Liver (tissue), 9 donors: ENCODE results near the gene CNIH1. TPM values are rescaled to one million over a fixed set of nuclear protein-coding genes. Genes with fewer than 3 reads are reported as not detected.

Source experiments
- DNase-seq: peaks from one replicate; pipeline ENCODE4 v3.0.0-alpha.2; 2017; ENCODE audit warnings: low spot score
- H3K27ac ChIP-seq, 2 donors: one replicate each; pipeline ENCODE4 v1.7.0; 2013; ENCODE audit warnings: inconsistent platforms in 2 of 2, low read length in 2 of 2, control low read depth in 1 of 2, low read depth in 1 of 2, mild to moderate bottlenecking in 1 of 2
- H3K27me3 ChIP-seq, 4 donors: one replicate each; pipeline versions ENCODE4 v1.6.1 to v1.7.0; 2013; ENCODE audit warnings: low read length in 3 of 4, inconsistent platforms in 1 of 4, mild to moderate bottlenecking in 1 of 4, moderate library complexity in 1 of 4; ENCODE audit not compliant: control insufficient read depth in 4 of 4, insufficient read depth in 4 of 4
- H3K36me3 ChIP-seq, 4 donors: one replicate each; pipeline versions ENCODE4 v1.6.1 to v1.7.0; 2013; ENCODE audit warnings: low read length in 3 of 4, mild to moderate bottlenecking in 3 of 4, low read depth in 1 of 4, moderate library complexity in 1 of 4; ENCODE audit not compliant: control insufficient read depth in 4 of 4, insufficient read depth in 3 of 4
- H3K4me1 ChIP-seq, 4 donors: one replicate each; pipeline versions ENCODE4 v1.6.1 to v1.7.0; 2013; ENCODE audit warnings: low read length in 3 of 4, mild to moderate bottlenecking in 3 of 4, moderate library complexity in 1 of 4; ENCODE audit not compliant: control insufficient read depth in 4 of 4, insufficient read depth in 4 of 4
- H3K4me3 ChIP-seq, 3 donors: one replicate each; pipeline versions ENCODE4 v1.6.1 to v1.7.0; 2013; ENCODE audit warnings: low read length in 3 of 3, control low read depth in 1 of 3, low read depth in 1 of 3, mild to moderate bottlenecking in 1 of 3
- H3K9ac ChIP-seq, 2 donors: one replicate each; pipeline ENCODE4 v1.7.0; 2013; ENCODE audit warnings: low read length in 2 of 2, mild to moderate bottlenecking in 2 of 2, moderate library complexity in 2 of 2, control low read depth in 1 of 2, low read depth in 1 of 2
- H3K9me3 ChIP-seq, 4 donors: one replicate each; pipeline versions ENCODE4 v1.6.1 to v1.7.0; 2013; ENCODE audit warnings: low read length in 3 of 4; ENCODE audit not compliant: control insufficient read depth in 4 of 4
- EGR1 ChIP-seq, 2 donors: IDR thresholded peaks; 2 replicates each; pipeline ENCODE4 v1.6.1; 2016 to 2018; ENCODE audit warnings: antibody characterized with exemption in 2 of 2, low read depth in 2 of 2
- FOXA1 ChIP-seq: IDR thresholded peaks from 2 replicates; pipeline ENCODE4 v1.6.1; 2016; ENCODE audit warnings: antibody characterized with exemption
- FOXA2 ChIP-seq: IDR thresholded peaks from 2 replicates; pipeline ENCODE4 v1.6.1; 2016; ENCODE audit warnings: antibody characterized with exemption
- GABPA ChIP-seq, 2 donors: IDR thresholded peaks in 1 of 2; conservative IDR thresholded peaks in 1 of 2; 2 replicates each; pipeline ENCODE4 v1.6.1; 2016; ENCODE audit warnings: antibody characterized with exemption in 2 of 2, mild to moderate bottlenecking in 1 of 2, moderate library complexity in 1 of 2
- HNF4A ChIP-seq, 2 donors: conservative IDR thresholded peaks; 2 replicates each; pipeline ENCODE4 v1.6.1; 2016; ENCODE audit warnings: antibody characterized with exemption in 2 of 2, mild to moderate bottlenecking in 2 of 2
- HNF4G ChIP-seq: IDR thresholded peaks from 2 replicates; pipeline ENCODE4 v1.6.1; 2016; ENCODE audit warnings: antibody characterized with exemption
- JUND ChIP-seq, 2 donors: IDR thresholded peaks; 2 replicates each; pipeline ENCODE4 v1.6.1; 2016; ENCODE audit warnings: antibody characterized with exemption in 2 of 2
- NR2F2 ChIP-seq: IDR thresholded peaks from 2 replicates; pipeline ENCODE4 v1.6.1; 2016; ENCODE audit warnings: antibody characterized with exemption
- RAD21 ChIP-seq, 2 donors: IDR thresholded peaks; 2 replicates each; pipeline ENCODE4 v1.6.1; 2016; ENCODE audit warnings: antibody characterized with exemption in 2 of 2, mild to moderate bottlenecking in 2 of 2
- RXRA ChIP-seq, 2 donors: IDR thresholded peaks; 2 replicates each; pipeline ENCODE4 v1.6.1; 2017 to 2018; ENCODE audit warnings: antibody characterized with exemption in 2 of 2, mild to moderate bottlenecking in 1 of 2
- SP1 ChIP-seq: IDR thresholded peaks from 2 replicates; pipeline ENCODE4 v1.6.1; 2018; ENCODE audit warnings: antibody characterized with exemption, mild to moderate bottlenecking
- TAF1 ChIP-seq: conservative IDR thresholded peaks from 2 replicates; pipeline ENCODE4 v1.6.1; 2016; ENCODE audit warnings: antibody characterized with exemption, mild to moderate bottlenecking
- YY1 ChIP-seq: IDR thresholded peaks from 2 replicates; pipeline ENCODE4 v1.6.1; 2016; ENCODE audit warnings: antibody characterized with exemption, mild to moderate bottlenecking
- WGBS: extraction: QIAGEN DNeasy Blood & Tissue Kit; methylation state at CpG from one replicate; pipeline ENCODE4 v1.1.7; 2013; 5-methylcytosine and 5-hydroxymethylcytosine counted together
- polyA plus RNA-seq, 2 donors: library from polyadenylated mRNA; stranded (reverse) in 1 of 2; unstranded in 1 of 2; fragments of 200-250 nt in 1 of 2; fragments of >200 nt in 1 of 2; fragmentation: Nextera tagmentation in 1 of 2; extraction: Ambion mirVana in 1 of 2; gene quantifications; one replicate each; pipeline versions ENCODE4 v1.2.1 to v1.2.3, GENCODE V29; 2013 to 2015
- total RNA-seq, 2 donors: library from RNA; depleted of rRNA; stranded (reverse); fragments of >200 nt; gene quantifications; one replicate each; pipeline ENCODE4 v1.2.3, GENCODE V29; 2014
- TF ChIP-seq, protein P1 (sequence below): IDR thresholded peaks from 2 replicates; pipeline ENCODE4 v1.6.1; 2016; ENCODE audit warnings: antibody characterized with exemption
- TF ChIP-seq, protein P2 (sequence below): IDR thresholded peaks from 2 replicates; pipeline ENCODE4 v1.6.1; 2016; ENCODE audit warnings: antibody characterized with exemption, mild to moderate bottlenecking
- TF ChIP-seq, protein P3 (sequence below): IDR thresholded peaks from 2 replicates; pipeline ENCODE4 v1.6.1; 2016; ENCODE audit warnings: antibody characterized with exemption
- TF ChIP-seq, protein P4 (sequence below): IDR thresholded peaks from 2 replicates; pipeline ENCODE4 v1.6.1; 2016; ENCODE audit warnings: antibody characterized with exemption
- donor health status: healthy.
- donor health status: healthy.
- donor health status: healthy.
- donor health status: healthy.
- donor health status: healthy.

The CNIH1 gene
- total and polyA plus RNA-seq, 4 donors, result 33.9 to 193 (median 116) TPM

DNA sequence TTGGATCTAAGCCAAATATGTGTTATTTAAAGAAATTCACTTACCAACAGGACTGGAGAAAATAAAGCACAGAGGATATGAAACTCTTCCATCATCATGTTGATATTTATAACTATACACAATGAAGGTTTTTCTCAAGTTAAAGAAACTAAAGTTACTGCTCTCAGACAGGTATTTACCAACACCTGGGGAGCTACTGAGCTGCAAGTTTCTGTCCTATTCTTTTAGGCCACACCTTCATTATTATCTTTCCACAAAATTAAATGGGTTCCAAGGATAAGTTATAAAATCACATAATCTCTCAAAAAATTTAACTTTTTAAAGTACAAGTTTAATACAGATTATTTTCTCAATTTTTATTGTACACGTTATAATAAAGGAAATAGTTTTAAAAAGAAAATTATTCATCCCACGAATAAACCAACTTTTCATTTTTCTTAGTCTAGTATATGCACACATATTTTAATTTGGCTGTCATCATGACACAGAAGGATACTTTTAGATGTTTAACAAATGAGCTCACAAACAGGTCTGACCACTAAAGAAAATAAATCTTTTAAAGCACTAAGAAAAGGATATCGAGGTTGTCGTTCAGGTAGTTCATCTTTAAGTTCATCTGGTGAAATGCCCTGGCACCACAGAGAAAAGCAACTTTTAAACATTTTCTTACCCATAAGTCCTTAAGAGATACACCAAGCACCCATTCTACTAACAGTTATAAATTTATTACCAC, 39.8 kb upstream of the CNIH1 start:
- Histone ChIP-seq H3K4me1 (peaks cover 4 to 19% (median 13%) of the 10 kb centered on the region in 4 donors), H3K27ac (no peak overlapping the region), H3K27me3 (no peaks in the 10 kb centered on the region), H3K9me3 (no peaks in the 10 kb centered on the region), H3K36me3 (peaks cover 0 to 9% (median 3%) of the 10 kb centered on the region in 4 donors), H3K9ac (no peak overlapping the region), H3K4me3 (no peak overlapping the region)
- TF ChIP-seq JUND (IDR thresholded peaks at IDR 0.05), result no peak
- no peak for TF ChIP-seq RAD21 (IDR thresholded peaks at IDR 0.05)
- TF ChIP-seq HNF4G, result no peak
- no peak for TF ChIP-seq YY1
- TF ChIP-seq GABPA (IDR thresholded peaks at IDR 0.05 in 1 of 2, conservative IDR thresholded peaks at IDR 0.05 in 1 of 2), result no peak
- TF ChIP-seq FOXA1, result no peak
- no peak for TF ChIP-seq NR2F2
- TF ChIP-seq RXRA (IDR thresholded peaks at IDR 0.05), result no peak
- TF ChIP-seq FOXA2, result no peak
- no peak for TF ChIP-seq EGR1 (IDR thresholded peaks at IDR 0.05; ENCODE audit: low read depth in 2 of 2)
- TF ChIP-seq, protein P1, sequence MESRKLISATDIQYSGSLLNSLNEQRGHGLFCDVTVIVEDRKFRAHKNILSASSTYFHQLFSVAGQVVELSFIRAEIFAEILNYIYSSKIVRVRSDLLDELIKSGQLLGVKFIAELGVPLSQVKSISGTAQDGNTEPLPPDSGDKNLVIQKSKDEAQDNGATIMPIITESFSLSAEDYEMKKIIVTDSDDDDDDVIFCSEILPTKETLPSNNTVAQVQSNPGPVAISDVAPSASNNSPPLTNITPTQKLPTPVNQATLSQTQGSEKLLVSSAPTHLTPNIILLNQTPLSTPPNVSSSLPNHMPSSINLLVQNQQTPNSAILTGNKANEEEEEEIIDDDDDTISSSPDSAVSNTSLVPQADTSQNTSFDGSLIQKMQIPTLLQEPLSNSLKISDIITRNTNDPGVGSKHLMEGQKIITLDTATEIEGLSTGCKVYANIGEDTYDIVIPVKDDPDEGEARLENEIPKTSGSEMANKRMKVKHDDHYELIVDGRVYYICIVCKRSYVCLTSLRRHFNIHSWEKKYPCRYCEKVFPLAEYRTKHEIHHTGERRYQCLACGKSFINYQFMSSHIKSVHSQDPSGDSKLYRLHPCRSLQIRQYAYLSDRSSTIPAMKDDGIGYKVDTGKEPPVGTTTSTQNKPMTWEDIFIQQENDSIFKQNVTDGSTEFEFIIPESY, result no peak
- TF ChIP-seq SP1, result no peak
- TF ChIP-seq, protein P2, sequence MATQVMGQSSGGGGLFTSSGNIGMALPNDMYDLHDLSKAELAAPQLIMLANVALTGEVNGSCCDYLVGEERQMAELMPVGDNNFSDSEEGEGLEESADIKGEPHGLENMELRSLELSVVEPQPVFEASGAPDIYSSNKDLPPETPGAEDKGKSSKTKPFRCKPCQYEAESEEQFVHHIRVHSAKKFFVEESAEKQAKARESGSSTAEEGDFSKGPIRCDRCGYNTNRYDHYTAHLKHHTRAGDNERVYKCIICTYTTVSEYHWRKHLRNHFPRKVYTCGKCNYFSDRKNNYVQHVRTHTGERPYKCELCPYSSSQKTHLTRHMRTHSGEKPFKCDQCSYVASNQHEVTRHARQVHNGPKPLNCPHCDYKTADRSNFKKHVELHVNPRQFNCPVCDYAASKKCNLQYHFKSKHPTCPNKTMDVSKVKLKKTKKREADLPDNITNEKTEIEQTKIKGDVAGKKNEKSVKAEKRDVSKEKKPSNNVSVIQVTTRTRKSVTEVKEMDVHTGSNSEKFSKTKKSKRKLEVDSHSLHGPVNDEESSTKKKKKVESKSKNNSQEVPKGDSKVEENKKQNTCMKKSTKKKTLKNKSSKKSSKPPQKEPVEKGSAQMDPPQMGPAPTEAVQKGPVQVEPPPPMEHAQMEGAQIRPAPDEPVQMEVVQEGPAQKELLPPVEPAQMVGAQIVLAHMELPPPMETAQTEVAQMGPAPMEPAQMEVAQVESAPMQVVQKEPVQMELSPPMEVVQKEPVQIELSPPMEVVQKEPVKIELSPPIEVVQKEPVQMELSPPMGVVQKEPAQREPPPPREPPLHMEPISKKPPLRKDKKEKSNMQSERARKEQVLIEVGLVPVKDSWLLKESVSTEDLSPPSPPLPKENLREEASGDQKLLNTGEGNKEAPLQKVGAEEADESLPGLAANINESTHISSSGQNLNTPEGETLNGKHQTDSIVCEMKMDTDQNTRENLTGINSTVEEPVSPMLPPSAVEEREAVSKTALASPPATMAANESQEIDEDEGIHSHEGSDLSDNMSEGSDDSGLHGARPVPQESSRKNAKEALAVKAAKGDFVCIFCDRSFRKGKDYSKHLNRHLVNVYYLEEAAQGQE, result no peak
- TF ChIP-seq TAF1, result no peak
- TF ChIP-seq, protein P3, sequence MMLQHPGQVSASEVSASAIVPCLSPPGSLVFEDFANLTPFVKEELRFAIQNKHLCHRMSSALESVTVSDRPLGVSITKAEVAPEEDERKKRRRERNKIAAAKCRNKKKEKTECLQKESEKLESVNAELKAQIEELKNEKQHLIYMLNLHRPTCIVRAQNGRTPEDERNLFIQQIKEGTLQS, result no peak
- no peak for TF ChIP-seq HNF4A (conservative IDR thresholded peaks at IDR 0.05)
- TF ChIP-seq, protein P4, sequence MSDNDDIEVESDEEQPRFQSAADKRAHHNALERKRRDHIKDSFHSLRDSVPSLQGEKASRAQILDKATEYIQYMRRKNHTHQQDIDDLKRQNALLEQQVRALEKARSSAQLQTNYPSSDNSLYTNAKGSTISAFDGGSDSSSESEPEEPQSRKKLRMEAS, result no peak
- WGBS, result 95% methylated on average over 4 of the region's 4 CpGs
- no peak for DNase-seq

DNA sequence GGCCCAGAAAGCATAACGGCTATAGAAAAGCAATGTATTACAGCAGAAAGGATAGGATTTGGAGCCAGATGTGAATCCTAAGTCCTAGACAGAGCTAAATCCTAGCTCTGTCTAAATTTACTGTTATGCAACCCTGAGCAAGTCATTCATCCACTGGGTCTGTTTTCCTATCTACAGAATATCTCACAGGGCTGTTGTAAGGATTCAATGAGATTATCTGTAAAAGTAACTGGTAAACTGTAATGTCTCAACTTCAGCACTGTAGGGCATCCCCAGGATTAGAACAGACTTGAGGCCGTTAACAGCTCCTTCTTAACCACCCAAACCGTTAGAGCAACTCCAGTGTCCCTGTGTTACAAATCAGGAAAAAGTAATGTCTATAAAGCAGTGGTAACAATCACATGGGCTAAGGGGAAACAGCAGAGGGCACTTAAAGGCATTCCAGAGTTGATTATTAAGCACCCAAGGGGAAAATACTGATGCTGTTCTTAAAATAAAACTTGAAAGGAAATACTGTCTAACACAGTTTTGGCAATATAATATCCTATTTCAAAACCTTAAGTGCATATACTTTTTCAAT, 37.6 kb upstream of the CNIH1 start:
- Histone ChIP-seq H3K27me3 (no peaks in the 10 kb centered on the region), H3K4me1 (peaks cover 3 to 15% (median 10%) of the 10 kb centered on the region in 4 donors), H3K36me3 (peaks cover 0 to 9% (median 3%) of the 10 kb centered on the region in 4 donors), H3K9ac (no peak overlapping the region), H3K4me3 (no peak overlapping the region), H3K9me3 (no peaks in the 10 kb centered on the region), H3K27ac (no peak overlapping the region)
- no peak for TF ChIP-seq RAD21 (IDR thresholded peaks at IDR 0.05)
- no peak for TF ChIP-seq HNF4G
- TF ChIP-seq, protein P2, result no peak
- no peak for TF ChIP-seq TAF1
- TF ChIP-seq YY1, result no peak
- WGBS, result 87% methylated on average over 3 of the region's 3 CpGs
- DNase-seq, result no peak
